ENCODE measurements around the gene TENT4A.
"Not testable (repeated sequence)": the region's sequence is repeated elsewhere in the genome, so short reads cannot be mapped to it uniquely, and the experiment has no call there.

The TENT4A gene

DNA sequence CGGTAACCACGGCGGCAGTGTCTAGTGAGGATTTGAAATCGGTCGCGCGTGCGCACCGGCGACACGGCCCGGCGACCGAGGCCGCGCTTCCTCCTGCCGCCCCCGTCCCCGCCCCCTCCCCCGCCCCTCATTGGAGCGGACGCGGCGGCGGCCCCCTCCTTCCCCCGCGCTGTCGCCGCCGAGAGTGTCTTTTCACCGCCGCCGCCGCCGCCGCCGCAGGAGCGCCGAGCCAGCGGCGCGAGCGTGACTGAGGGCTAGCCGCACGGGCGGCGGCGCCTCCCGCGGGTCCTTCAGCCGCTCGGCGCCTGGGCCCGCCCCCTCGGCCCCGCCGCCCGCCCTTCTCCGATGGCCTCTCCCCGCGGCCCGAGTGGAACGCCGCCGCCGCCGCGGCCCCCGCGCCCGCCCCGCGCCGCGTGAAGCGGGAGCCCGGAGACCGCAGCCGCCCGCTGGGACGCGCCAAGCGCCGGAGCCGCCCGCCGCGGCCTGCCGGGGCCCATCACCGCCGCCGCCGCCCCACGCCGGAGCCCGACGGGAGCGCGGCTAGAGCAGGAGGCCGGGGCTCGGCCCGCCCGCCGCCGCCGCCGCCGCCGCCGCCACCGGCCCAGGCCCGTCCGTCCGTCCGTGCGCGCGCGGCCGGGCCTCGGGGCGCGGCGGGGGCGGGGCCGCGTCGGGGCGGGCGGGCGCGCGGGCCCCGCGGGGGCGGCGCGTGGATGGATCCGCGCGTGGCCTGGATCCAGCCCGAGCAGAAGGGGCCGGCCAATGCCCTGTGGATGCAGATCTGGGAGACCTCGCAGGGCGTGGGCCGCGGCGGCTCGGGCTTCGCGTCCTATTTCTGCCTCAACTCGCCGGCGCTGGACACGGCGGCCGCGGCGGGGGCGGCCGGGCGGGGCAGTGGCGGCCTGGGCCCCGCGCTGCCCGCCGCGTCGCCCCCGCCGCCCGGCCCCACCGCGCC is at the start of gene TENT4A:
Gene TENT4A (plus strand): TSS at position 159 of the 952 bp plus-strand sequence. CDS start 552 bp downstream, at position 711.
- DNase-seq: peak in 2 of 6 experiments; percentile 23 to 29

DNA sequence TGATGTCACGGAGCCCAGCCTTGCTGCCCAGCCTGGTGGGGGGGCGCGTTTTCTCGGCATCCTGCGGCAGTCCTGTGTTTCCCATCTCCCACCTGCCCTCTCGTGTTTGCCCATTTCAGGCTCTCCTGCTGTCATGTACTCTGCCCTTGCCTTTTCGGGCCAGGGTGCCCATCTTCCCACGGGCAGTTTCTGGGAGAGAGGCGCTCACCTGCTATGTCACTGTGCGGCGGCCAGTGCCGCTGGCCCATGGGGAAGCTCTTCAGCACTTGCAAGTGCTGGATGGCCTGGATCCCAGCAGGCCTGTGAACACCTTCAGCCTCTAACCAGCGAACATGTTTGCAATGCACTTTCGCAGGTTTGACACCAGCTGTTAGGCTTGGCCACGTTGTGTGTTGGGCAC is 46.5 kb upstream of the TENT4A start:
- DNase-seq: no peak

DNA sequence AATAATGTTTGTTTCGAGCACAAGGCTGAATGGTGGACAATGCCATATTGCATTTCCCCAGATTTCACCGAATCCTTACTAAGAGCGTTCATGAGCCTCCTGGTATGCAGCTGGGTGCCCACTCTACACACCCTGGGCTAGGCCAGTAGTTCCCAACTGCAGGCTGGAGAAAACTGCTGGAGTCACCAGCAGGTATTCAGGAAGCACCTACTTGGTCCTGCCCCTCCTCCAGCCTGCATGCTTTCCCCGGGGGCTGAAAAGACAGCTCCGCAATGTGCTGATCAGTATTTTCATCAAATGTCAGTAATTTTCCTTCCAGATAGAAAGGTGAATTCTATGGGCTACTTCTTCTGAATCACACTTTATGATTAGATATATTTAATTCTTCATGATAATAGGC is 45.6 kb upstream of the TENT4A start:
- DNase-seq: no peak

DNA sequence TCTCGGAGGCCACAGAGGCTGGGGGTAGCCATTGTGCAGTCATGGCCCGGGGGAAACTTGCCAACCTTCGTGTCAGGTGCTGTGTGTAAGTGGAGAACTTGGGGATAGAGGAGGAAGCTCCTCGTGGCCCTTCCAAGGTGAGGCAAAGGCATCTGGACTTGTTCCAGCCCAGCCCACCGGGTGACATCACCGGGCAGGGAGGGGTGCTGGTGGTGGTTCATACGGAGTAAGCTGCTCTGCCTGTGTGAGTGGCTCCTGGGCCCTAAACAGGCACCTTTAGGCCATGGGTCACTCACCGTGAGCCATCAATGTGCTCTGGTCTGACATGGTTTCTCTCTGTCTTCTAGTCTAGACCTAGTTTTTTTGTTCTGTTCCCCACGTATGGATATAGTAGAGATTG is 44.5 kb upstream of the TENT4A start:
- not testable (repeated sequence) for DNase-seq

DNA sequence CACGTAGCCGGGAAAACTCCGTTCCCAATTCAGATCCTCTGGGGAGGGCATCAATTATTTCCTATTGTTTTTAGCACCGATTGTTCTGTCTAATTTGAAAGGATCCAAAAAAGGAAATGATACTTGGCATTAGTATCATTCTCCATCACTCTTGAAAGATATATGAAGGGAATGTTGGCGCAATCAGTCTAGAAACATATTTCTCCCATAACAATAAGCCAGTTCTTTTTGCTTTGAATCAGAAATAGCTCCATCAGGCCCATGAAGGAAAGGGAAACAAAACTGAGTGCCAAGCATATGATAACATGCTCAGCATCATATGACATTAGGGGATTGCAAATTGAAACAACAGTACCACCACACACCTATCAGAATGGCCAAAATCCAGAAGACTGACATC is 40.2 kb upstream of the TENT4A start:
- no peak for DNase-seq

DNA sequence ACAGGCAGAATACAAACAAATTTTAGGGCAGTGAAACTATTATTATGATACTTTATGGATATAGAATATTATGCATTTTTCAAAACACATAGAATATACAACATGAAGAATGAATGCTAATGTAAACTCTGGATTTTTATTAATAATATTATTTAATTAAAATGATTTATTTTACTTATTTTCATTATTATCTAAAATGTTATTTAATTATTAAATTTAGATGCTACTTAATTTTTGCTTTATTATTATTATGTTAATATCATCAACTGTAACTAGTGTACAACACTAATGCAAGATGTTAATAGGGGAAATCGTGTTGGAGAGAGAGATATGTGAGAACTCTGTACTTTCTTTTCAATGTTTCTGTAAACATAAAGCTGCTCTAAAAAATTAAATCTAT is 39.3 kb upstream of the TENT4A start:
- DNase-seq: no peak

DNA sequence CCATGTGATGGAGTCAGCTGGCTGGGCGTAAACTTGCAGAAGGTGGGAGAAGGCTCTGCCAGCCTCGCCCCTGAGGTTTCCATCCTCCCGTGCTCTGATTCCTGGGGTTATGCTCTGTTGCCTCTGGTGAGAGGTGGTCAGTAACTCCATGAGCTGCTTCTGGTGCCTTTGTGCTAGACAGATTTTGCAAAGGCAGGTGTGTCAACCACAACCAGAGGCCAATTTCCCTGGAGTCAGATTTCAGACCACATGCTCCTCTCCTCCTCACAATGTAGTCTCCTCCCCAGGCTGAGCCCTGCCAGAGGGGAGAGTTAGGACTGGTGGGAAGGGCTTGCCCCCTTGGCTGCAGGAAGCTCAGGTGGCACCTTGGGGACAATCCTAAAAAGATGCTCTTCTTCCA is 38.8 kb upstream of the TENT4A start:
- DNase-seq: no peak

DNA sequence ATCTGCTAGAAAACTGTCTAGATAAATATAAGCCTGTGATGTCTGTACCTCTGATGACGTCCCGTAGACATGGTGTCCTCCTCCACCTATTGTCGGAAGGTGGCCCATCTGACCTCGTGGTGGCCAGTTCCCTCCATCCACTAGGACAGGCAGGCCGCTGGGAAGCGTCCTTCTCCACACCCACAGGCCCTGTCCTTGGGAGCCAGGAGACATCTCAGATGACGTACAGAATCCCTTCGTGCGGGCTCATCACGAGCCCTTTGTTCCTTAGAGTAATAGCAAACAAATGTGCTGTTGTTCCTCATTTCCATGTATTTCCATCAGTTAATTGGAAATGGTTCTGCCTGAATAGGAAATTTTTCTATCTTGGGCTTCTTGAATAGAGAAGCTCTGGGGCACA is 38.3 kb upstream of the TENT4A start:
- DNase-seq: no peak

DNA sequence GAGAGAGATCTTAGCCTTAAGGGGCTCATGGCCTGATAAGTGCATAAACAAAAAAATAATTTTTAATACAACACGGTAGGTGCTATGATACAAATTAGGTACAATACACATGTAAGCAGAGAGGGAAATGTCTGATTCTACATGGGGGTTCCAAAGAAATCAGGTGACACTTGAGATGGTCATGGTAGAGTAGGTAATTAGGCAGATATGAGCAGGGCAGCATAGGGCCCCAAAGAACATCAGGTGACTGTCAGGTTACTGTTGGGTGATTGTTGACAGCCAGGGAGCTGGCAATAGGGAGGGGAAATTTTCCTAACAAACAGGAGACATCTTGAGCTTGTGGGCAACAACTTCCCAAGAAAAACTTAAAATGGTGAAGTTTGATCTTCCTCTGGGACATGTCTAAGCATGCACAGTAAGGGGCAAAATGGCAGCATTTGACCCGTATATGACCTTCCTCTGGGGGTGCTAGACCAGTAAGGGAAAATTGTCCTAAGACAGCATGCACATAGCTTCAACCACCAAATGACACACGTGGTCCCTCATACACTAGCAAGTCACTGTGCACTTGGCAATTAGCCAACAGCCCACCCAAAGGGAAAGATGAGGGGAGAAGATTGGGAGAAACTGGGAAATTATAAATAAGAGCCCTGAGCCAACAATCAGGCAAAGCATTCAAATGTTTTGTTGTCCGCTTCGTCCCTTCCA is 37.3 kb upstream of the TENT4A start:
- DNase-seq: no peak

DNA sequence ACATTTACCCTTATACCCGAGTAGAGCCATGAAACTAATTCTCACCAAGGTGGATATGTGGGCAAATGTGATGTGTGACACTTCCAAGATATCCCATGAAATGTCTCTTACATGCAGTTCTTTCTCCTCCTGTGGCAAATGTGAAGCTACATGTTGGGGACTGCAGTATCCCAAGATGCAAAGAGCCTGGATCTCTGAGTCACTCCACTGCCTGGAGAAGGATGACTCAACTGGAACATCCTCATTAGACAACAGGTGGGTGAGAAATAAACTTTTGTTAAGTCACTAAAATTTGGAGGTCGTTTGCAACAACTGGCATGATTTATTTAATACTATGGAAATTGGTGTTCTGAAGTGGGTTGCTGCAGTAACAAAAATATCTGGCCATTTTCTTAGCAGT is 36.5 kb upstream of the TENT4A start:
- no peak for DNase-seq

DNA sequence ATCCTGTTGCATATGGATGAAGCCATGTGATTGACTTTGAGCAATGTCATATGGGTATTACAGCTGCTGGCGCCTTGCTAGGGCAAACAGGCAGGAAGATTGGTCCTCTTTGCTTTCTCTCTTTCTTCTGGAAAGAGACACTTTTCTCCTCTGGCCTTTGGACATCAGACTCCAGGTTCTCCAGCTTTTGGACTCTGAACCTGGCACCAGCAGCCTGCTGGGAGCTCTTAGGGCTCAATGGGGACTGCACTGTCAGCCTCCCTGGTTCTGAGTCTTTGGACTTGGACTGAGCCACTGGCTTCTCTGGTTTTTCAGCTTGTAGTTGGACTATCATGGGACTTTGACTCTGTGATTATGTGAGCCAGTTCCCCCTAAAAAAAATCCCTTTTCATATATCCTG is 34.8 kb upstream of the TENT4A start:
- DNase-seq: no peak

DNA sequence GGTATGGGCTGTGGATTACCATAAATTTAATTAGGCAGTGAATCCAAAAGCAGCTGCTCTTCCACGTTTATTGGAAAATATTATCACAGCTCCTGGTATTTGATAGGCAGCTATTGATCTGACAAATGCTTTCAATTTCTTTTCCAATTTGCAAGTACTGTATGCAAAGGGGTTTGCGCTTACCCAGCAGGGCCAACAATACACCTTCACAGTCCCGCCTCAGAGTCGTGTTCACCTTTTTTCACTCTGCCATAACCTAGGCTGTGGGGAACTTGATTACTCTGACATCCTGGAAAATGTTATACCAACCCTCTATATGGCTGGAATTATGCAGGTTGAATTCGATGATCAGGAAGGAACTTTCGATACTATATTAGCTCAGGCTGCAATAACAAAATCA is 32.3 kb upstream of the TENT4A start:
- DNase-seq: no peak

DNA sequence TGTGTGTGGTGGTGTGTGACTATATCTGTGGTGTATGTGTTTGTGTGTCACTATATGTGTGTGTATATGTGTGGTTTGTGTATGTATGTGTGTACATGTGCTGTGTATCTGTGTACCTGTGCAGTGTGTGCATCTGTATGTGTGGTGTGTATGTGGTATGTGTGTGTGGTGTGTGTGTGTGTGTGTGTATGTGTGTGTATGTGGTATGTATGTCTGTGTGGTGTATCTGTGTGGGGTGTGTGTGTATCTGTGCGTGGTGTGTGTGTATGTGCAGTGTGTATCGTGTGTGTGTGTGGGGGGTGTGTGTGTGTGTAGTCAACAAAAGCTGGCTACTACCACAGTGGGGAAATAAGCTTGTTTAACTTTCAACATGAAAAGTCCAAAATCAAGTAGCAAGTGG is 31.6 kb upstream of the TENT4A start:
- no peak for DNase-seq

DNA sequence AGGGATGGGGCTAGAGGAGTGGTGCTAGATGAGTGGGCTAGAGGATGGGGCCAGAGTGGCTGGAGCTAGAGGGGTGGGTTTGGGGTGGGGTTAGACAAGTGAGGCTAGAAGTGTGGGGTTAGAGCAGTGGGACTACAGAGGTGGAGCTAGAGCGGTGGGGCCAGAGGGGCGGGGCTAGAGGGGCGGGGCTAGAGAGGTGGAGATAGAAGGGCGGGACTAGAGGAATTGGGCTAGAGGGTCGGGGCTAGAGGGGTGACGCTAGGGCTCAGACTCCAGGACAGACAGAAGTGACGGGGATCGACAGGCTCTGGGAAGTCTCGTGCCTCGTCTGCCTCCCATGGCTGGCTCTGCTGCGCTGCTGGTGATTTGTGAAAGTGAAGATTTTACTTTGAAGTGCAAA is 31.0 kb upstream of the TENT4A start:
- DNase-seq: no peak

DNA sequence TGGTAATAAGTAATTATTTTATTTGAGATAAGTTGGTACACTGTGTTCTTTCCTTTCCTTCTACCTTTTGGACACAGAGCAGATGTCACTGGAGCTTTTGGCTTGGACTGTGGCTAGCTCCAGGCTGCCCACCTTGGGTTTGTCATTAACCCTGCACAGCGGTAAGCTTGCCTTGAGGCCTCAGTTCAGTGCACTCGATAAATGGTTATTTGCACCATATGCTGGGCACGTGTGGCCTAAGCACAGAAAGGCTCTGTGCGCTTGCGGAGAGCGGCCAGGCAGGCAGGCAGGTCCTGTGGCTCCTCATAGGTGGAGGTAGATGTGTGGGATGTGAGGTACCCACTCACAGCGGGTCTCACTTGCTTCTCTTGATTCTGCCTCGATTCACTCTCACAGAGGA is 30.0 kb upstream of the TENT4A start:
- DNase-seq: no peak

DNA sequence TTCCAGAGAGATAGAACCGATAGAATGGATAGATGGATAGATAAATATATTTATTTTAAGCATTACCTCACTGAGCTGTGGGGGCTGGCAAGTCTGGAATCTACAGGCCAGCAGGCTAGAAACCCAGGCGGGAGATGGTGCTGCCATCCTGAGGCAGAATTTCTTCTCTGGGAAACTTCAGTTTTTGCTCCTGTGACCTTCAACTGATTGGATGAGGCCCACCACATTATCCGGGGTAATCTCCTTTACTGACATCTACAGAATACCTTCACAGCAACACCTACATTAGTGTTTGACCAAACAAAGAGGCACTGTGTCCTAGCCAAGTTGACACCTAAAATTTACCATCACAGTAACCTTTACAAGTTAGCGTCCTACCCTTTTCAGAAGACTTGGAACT is 29.2 kb upstream of the TENT4A start:
- no peak for DNase-seq

DNA sequence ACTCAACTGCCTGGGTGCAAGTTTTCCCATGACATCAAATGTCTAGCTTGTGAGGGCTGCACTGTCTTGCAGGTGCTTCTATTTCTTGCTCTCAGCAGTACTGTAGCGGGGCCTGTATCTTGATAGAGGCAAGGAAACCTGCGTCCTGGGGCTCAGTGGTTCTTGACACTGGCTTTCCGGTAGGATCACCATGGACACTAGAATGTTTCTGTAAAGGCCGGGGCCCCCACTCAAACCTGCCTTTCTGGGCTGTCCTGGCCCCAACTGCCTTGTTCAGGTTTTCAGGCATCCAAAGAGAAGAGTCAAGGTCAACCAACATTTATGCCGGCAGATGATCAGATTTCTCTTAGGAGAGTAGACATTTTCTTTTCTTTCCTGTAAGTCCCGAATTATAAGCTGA is 26.7 kb upstream of the TENT4A start:
- DNase-seq: no peak

DNA sequence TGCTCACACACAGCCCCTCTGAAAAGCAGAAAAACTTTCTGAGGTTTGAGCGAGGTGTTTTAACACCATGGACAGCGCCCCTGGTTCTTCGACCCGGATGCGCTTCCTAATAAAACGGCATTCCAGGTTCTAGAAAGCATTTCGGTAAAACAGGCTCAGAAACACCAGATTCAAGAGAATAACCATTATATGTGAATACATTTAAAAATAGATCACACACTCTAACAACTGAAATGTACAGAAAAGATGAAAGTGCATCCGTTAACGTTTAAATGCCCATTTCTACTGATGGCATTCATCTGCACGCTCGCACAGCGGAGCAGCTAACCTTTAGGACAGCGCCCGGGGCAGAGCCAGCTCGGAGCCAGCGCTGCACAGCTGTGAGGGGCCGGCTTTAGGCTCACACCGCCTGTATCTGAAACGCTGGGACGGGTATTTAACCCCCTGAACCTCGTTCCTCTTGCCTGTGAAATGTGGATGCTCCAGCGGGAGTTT is 26.3 kb upstream of the TENT4A start:
- peak in 2 of 6 experiments; percentile 10 for DNase-seq

DNA sequence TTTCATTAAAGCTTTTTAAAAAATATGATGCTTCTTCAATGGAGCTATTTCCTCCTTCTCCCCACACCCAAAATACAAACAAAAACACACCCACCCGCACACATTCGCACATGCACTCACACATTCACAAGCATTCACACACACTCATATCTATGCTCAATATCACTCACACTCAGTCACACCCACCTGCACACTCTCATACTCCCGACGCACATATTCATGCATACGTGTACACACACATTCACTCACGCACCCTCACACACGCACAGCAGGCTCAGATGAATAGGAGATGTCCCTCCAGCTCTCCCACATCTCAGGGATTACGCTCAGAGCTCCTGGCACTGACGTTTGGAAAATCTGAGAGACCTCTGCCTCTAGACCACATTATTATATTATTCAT is 25.7 kb upstream of the TENT4A start:
- no peak for DNase-seq

DNA sequence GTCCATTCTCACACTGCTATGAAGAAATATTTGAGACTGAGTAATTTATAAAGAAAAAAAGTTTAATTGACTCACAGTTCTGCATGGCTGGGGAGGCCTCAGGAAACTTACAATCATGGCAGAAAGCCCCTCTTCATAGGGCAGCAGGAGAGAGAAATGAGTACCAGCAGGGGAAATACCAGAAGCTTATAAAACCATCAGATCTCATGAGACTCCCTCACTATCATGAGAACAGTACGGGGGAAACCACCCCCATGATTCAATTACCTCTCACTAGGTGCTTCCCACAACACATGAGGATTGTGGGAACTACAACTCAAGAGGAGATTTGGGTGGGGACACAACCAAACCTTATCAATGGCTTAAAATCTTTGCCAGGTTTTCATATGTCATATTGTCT is 20.3 kb upstream of the TENT4A start:
- no peak for DNase-seq

DNA sequence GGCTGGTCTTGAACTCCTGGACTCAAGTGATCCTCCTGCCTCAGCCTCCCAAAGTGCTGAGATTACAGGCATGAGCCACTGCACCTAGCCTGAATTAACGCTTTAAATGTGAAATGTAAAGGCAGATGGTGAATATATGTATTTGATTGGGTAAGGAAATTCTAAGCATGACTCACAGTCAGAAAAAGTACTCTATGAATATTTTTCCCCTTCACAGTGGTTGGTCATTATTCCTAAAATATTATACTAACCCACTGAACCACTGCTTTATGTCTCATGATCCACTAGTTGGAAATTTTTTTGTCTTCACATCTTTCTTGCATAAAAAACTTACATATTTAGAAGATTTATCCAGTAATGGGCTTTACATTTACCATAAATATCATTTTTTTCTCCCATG is 14.5 kb upstream of the TENT4A start:
- DNase-seq: no peak

DNA sequence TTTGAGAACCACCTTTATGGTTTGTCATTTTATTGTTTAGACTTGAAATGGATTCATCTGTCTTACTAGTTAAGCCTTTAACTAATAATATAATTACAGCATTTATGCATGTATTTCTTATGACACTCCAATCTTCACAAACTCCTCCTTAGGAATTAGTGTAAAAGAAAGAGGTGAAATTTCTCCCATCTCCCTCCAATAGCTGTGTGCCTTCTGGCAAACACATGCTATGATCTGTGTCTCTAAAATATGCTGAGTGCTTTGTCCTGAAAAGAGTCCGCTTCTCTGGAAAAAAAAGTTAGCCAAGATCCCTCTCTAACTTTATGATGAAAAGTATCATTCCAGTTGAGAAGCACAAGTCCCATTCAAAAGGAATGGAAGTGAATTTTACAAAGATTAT is 13.9 kb upstream of the TENT4A start:
- no peak for DNase-seq

DNA sequence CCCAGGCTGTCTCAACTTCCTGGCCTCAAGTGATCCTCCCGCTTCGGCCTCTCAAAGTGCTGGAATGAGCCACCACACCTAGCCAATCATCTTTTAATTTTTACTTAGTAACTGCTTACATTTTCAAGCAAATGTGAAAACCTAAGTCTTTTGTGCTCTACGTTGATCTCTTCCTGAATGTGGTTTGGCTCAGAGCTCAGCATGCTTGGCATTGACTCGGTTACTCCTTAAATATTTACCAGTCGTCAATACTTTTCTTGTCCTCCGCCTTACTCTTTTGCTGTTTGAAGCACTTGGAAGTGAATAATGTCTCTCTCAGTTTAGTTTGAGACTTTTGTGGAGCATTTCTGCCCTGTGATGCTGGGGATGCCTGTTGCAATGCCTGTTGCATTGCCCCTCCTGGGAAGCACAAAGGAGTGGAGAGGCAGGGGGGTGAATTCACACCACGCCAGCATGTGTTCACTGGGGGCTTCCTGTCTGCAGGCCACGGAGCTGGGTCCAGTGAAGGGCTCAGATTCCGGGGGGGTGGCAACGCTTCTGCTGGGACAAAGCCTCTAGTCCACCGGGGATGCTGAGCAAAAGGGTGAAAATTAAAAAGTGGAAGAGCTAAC is 13.1 kb upstream of the TENT4A start:
- no peak for DNase-seq

Data from stimulated activated naive CD4-positive, alpha-beta T cell (primary cell).